NB4 (cell line): ENCODE data around the gene KLHL25.

ENCODE experiments used
- POLR2A ChIP-seq: IDR thresholded peaks from 2 replicates; pipeline ENCODE4 v1.6.1; 2011; ENCODE audit warnings: mild to moderate bottlenecking; ENCODE audit not compliant: insufficient read length; ENCODE audit errors: extremely low read depth
- TF ChIP-seq, protein P1 (sequence below): IDR thresholded peaks from one replicate; pipeline ENCODE4 v1.5.1; 2012; ENCODE audit warnings: low read depth, low read length

DNA sequence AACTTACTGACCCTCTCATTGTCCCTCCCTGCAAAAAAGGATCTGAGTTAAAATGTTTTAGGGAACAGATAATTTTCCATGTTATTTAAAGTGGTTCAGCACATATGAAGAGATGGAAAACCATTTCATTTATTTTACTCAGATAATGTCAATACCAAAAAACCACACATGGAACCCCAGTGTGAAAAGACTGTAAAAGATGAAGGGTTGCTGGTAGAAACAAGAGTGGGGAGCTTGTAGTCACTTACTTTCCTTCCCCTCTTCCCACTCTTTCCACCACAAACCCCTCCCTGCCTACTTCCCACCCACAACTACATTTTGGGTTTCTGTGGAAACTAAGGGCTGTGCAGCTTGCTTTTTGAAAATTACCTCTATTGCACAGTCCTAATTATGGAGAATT is 18.5 kb upstream of the KLHL25 start:
- TF ChIP-seq, protein P1, sequence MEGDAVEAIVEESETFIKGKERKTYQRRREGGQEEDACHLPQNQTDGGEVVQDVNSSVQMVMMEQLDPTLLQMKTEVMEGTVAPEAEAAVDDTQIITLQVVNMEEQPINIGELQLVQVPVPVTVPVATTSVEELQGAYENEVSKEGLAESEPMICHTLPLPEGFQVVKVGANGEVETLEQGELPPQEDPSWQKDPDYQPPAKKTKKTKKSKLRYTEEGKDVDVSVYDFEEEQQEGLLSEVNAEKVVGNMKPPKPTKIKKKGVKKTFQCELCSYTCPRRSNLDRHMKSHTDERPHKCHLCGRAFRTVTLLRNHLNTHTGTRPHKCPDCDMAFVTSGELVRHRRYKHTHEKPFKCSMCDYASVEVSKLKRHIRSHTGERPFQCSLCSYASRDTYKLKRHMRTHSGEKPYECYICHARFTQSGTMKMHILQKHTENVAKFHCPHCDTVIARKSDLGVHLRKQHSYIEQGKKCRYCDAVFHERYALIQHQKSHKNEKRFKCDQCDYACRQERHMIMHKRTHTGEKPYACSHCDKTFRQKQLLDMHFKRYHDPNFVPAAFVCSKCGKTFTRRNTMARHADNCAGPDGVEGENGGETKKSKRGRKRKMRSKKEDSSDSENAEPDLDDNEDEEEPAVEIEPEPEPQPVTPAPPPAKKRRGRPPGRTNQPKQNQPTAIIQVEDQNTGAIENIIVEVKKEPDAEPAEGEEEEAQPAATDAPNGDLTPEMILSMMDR = no peak
- no peak for TF ChIP-seq POLR2A
